GM12878 (cell line): ENCODE results near the gene MRTFA. TPM values are rescaled to one million over a fixed set of nuclear protein-coding genes. Genes with fewer than 3 reads are reported as not detected.
A peak's percentile ranks its signal among the peaks of the same experiment; 100 is the strongest.

ENCODE experiments used
- ATAC-seq: fragments of 200-7000 bp; cut with Tn5 transposase; 3 replicates; pipeline ENCODE4 v1.9.1; 2020; ENCODE audit warnings: mild to moderate bottlenecking, moderate library complexity
- BruUV-seq: library from RNA; stranded (reverse); fragments of 400-500 nt; replicated peaks from 2 replicates; lab custom pipeline; 2021; lab: Mats Ljungman, UMichigan
- CTCF ChIA-PET: fragments of 300-600 bp; sonication (Branson Sonifier 250); formaldehyde crosslinking; extraction: SDS; loops from one replicate; lab custom pipeline; 2021; ENCODE audit warnings: inconsistent platforms; lab: Yijun Ruan, JAX
- POLR2A ChIA-PET: fragments of 350-600 bp; formaldehyde crosslinking; extraction: SDS; loops from one replicate; lab custom pipeline; 2021; ENCODE audit warnings: inconsistent platforms; lab: Charles Lee
- RAD21 ChIA-PET: fragments of 300-600 bp; sonication (Branson Sonifier 250); formaldehyde crosslinking; loops from one replicate; lab custom pipeline; 2023; ENCODE audit warnings: antibody characterized with exemption; ENCODE audit not compliant: unreplicated experiment; lab: Charles Lee
- SMC1A ChIA-PET: fragments of 300-600 bp; sonication (Branson Sonifier 250); formaldehyde crosslinking; loops from one replicate; lab custom pipeline; 2023; ENCODE audit not compliant: unreplicated experiment, uncharacterized antibody; lab: Charles Lee
- DNase-seq: peaks from one replicate; pipeline ENCODE4 v3.0.0-alpha.2; 2011; ENCODE audit warnings: low read depth, low spot score
- FAIRE-seq: peaks from 3 replicates; lab custom pipeline; 2011; peaks lifted over from hg19 to GRCh38; lab: Jason Lieb, UNC
- H2AFZ ChIP-seq: 2 replicates; pipeline ENCODE4 v1.6.0; 2011; ENCODE audit warnings: low read depth, low read length, control low read depth; ENCODE audit not compliant: control insufficient read depth
- H3K27ac ChIP-seq: 2 replicates; pipeline ENCODE4 v1.5.1; 2011; ENCODE audit warnings: control low read depth; ENCODE audit not compliant: control insufficient read depth, insufficient read depth
- H3K27me3 ChIP-seq, 2 experiments: replicated peaks in 1 of 2; 2 replicates each; pipeline versions ENCODE4 v1.6.0 to v1.6.1; 2011; ENCODE audit warnings: low read length in 1 of 2; ENCODE audit not compliant: control insufficient read depth in 2 of 2, insufficient read depth in 2 of 2
- H3K36me3 ChIP-seq, 2 experiments: 2 replicates each; pipeline ENCODE4 v1.5.1; 2011; ENCODE audit warnings: low read length in 1 of 2; ENCODE audit not compliant: control insufficient read depth in 2 of 2, insufficient read depth in 2 of 2
- H3K4me1 ChIP-seq: 2 replicates; pipeline ENCODE4 v1.6.1; 2011; ENCODE audit warnings: mild to moderate bottlenecking, low read length, moderate library complexity, mixed read lengths; ENCODE audit not compliant: control insufficient read depth, insufficient read depth
- H3K4me2 ChIP-seq: 2 replicates; pipeline ENCODE4 v1.6.0; 2011; ENCODE audit warnings: control low read depth; ENCODE audit not compliant: control insufficient read depth, insufficient read depth
- H3K4me3 ChIP-seq: fragments of 200-600 bp; sonication (generic); 2 replicates; pipeline ENCODE4 v1.5.1; 2016
- H3K79me2 ChIP-seq: 2 replicates; pipeline ENCODE4 v1.6.0; 2011; ENCODE audit warnings: low read length; ENCODE audit not compliant: control insufficient read depth, insufficient read depth
- H3K9ac ChIP-seq: 2 replicates; pipeline ENCODE4 v1.8.0; 2011; ENCODE audit warnings: low read length, control low read depth, mixed read lengths; ENCODE audit not compliant: control insufficient read depth, insufficient read depth
- H3K9me3 ChIP-seq: replicated peaks from 3 replicates; pipeline ENCODE4 v1.5.1; 2011; ENCODE audit warnings: mild to moderate bottlenecking, low read length; ENCODE audit not compliant: control insufficient read depth, insufficient read depth
- H4K20me1 ChIP-seq: 2 replicates; pipeline ENCODE4 v1.6.0; 2011; ENCODE audit not compliant: control insufficient read depth, insufficient read depth
- PAX8 ChIP-seq: fragments of 450-650 bp; IDR thresholded peaks from 2 replicates; pipeline ENCODE4 v1.6.1; 2017; ENCODE audit warnings: mild to moderate bottlenecking, moderate library complexity
- SMC3 ChIP-seq: IDR thresholded peaks from 2 replicates; pipeline ENCODE4 v1.6.1; 2011; ENCODE audit warnings: low read length, improper control_type of control experiment, borderline replicate concordance
- TCF12 ChIP-seq: IDR thresholded peaks from 2 replicates; pipeline ENCODE4 v1.6.1; 2011; ENCODE audit warnings: low read depth, mild to moderate bottlenecking, low read length
- WGBS: methylation state at CpG from one replicate; pipeline ENCODE4 v1.1.6; 2016; ENCODE audit warnings: low lambda C conversion rate; ENCODE audit not compliant: insufficient replicate concordance, insufficient coverage; ENCODE audit errors: missing lambda C conversion rate; 5-methylcytosine and 5-hydroxymethylcytosine counted together
- in situ Hi-C: fragments of 300-500 bp; cut with MboI; formaldehyde crosslinking; loops from 9 replicates; pipeline ENCODE4 v1.14.3; 2018; ENCODE audit warnings: mixed read lengths
- intact Hi-C: fragments of 100-400 bp; cut with micrococcal nuclease; formaldehyde crosslinking; loops from one replicate; pipeline ENCODE4 v1.14.2; 2022; ENCODE audit not compliant: unreplicated experiment
- polyA plus RNA-seq, 11 experiments: library from polyadenylated mRNA; depleted of rRNA in 4 of 11; unstranded in 6 of 11; stranded (reverse) in 5 of 11; fragments of >200 nt; fragmentation: Nextera tagmentation in 4 of 11; fragmentation: Illumina TruSeq in 1 of 11; extraction: Ambion mirVana in 4 of 11; extraction: Trizol in 1 of 11; gene quantifications; 1 replicate in 1 of 11; 2 replicates in 10 of 11; pipeline versions ENCODE4 v1.2.1 to v1.2.3, GENCODE V29; 2011 to 2016; ENCODE audit warnings: inconsistent platforms in 2 of 11, missing spikeins in 2 of 11, low read depth in 1 of 11
- total RNA-seq, 4 experiments: library from RNA; depleted of rRNA in 3 of 4; stranded (reverse); fragments of >200 nt in 3 of 4; fragmentation: Illumina TruSeq in 1 of 4; extraction: Trizol in 1 of 4; gene quantifications; 2 replicates each; pipeline versions ENCODE4 v1.2.1 to v1.2.3, GENCODE V29; 2013 to 2021
- TF ChIP-seq, protein P1 (sequence below): IDR thresholded peaks from 2 replicates; pipeline ENCODE4 v1.6.1; 2012; ENCODE audit warnings: mild to moderate bottlenecking, low read depth, low read length

The MRTFA gene
- total and polyA plus RNA-seq, 10 of the 15 experiments (the other 5 are each of a cell fraction or from before 2014, with no cell fraction given), result 2.0 to 63.9 (median 17.9) TPM

DNA sequence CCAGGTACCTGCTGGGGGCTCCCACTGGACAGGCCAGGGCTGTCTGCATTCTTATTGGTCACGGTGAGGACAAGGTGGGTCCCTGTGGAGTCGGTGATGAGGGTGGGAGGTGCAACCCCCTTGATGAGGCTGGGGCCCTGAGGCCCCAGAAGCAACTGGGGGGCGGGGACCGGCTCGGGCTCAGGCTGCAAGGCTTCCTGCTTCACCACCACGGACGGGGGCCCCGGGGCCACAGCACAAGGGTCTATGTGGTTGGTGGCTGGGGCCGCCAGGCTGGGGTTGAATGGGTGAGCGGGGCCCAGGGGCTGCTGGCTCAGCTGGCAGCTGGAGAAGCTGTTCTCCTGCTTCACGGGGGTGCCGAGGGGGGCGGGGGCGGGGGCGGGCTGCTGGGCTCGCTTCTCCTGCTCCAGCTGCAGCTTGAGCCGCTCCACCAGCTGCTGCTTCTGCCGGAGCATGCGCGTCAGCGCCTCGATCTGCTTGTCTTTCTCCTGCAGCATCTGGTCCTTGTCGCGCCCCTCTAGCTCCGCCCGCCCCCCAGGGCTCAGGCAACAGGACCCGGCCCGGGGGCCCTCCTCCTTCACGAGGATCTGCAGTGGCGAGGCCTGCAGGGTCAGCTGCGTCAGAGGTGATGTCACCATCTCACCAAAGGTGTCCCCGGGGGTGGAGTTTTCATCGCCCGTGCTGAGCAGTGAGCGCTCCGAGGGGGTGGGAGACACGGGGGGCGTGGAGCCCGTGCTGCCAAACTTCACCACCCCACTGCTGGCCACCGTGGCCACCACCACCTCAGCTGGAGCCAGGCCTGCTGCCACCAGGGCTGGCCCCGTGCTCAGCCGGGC lies 217.9 kb downstream of the MRTFA start:
- BruUV-seq, result no TSS peak
- H3K27me3 ChIP-seq, result no peaks in the 10 kb centered on the region
- peaks cover 32% of the 10 kb centered on the region for H3K4me1 ChIP-seq
- H3K36me3 ChIP-seq, result peaks cover 23 to 61% of the 10 kb centered on the region in 2 experiments; a peak in 3 of 4 replicates
- intact Hi-C loops (no loop called here), in situ Hi-C loops (no loop called here)
- H3K27ac ChIP-seq, result no peak overlapping the region
- no peak overlapping the region for H3K9ac ChIP-seq
- ChIA-PET RAD21 (no interaction called here), POLR2A (no interaction called here), CTCF (interaction anchor here (1.3 kb wide), 1 partner anchor 18 kb away, joined by 4 read pairs; no protein-coding TSS in a partner anchor)
- no peaks in the 10 kb centered on the region for H3K9me3 ChIP-seq
- H3K4me3 ChIP-seq, result no peak overlapping the region
- H3K79me2 ChIP-seq, result peaks cover 1% of the 10 kb centered on the region
- 70% methylated on average over 29 of the region's 42 CpGs for WGBS
- TF ChIP-seq TCF12 (0 out of 2 replicates have a peak, but pooled peaks have one; percentile 29), SMC3 (no peak), PAX8 (no peak)
- TF ChIP-seq, protein P1, sequence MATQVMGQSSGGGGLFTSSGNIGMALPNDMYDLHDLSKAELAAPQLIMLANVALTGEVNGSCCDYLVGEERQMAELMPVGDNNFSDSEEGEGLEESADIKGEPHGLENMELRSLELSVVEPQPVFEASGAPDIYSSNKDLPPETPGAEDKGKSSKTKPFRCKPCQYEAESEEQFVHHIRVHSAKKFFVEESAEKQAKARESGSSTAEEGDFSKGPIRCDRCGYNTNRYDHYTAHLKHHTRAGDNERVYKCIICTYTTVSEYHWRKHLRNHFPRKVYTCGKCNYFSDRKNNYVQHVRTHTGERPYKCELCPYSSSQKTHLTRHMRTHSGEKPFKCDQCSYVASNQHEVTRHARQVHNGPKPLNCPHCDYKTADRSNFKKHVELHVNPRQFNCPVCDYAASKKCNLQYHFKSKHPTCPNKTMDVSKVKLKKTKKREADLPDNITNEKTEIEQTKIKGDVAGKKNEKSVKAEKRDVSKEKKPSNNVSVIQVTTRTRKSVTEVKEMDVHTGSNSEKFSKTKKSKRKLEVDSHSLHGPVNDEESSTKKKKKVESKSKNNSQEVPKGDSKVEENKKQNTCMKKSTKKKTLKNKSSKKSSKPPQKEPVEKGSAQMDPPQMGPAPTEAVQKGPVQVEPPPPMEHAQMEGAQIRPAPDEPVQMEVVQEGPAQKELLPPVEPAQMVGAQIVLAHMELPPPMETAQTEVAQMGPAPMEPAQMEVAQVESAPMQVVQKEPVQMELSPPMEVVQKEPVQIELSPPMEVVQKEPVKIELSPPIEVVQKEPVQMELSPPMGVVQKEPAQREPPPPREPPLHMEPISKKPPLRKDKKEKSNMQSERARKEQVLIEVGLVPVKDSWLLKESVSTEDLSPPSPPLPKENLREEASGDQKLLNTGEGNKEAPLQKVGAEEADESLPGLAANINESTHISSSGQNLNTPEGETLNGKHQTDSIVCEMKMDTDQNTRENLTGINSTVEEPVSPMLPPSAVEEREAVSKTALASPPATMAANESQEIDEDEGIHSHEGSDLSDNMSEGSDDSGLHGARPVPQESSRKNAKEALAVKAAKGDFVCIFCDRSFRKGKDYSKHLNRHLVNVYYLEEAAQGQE, result no peak
- TF ChIP-seq, all 136 proteins: peak for 1
- Histone ChIP-seq H2AFZ (no peak overlapping the region), H4K20me1 (no peaks in the 10 kb centered on the region), H3K4me2 (no peak overlapping the region)
- ATAC-seq (no peak), FAIRE-seq (no peak), DNase-seq (no peak)
- SMC1A ChIA-PET, result no interaction called here
